ENCODE results near the gene C2CD2. TPM values are rescaled to one million over a fixed set of nuclear protein-coding genes. Genes with fewer than 3 reads are reported as not detected.
"Not testable (repeated sequence)": the region's sequence is repeated elsewhere in the genome, so short reads cannot be mapped to it uniquely, and the experiment has no call there.

Gene C2CD2
- total RNA-seq, 1 donor from 2014 or later, result 15.8 TPM

DNA sequence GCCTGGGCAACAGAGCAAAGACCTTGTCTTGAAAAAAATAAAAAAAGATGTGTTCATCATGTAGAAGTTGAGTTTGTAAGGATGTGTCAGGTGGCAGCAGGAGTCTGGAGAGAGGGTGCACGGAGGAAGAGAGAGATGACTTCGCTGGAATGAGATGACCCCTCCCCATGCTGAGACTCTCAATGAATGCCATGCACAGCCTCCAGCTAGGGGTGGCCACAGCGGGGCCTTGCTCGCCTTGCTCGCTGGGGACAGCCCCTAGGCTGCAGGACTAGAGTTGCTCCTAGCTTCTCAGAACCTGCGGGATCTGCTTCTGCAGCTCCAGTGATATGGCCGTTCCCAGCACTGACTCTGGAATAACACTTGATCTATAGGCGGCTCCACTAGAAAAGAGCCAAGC, 6.6 kb upstream of the C2CD2 start:
- H3K36me3 ChIP-seq (ENCODE audit: control insufficient read depth, insufficient read depth, low read length), result no peaks in the 10 kb centered on the region
- peaks cover 9% of the 10 kb centered on the region for H3K27me3 ChIP-seq (ENCODE audit: control insufficient read depth, insufficient read depth, low read length)
- no peak overlapping the region for H3K4me3 ChIP-seq (ENCODE audit: low read depth, low read length)
- no peak for TF ChIP-seq CTCF (IDR thresholded peaks at IDR 0.05; ENCODE audit: insufficient read depth, low read length, poor library complexity, severe bottlenecking)
- no peak for DNase-seq (ENCODE audit: low read depth)

DNA sequence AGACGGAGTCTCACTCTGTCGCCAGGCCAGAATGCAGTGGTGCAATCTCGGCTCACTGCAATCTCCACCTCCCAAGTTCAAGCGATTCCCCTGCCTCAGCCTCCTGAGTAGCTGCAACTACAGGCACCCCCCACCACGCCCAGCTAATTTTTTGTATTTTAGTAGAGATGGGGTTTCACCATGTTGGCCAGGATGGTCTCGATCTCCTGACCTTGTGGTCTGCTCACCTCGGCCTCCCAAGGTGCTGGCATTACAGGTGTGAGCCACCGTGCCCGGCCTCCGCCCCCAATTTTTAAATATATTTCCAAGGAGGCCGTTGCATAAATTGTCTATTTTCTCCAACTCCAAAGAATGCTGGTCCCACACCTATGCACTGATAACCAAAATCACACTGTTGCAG, 5.9 kb upstream of the C2CD2 start:
- H3K36me3 ChIP-seq (ENCODE audit: control insufficient read depth, insufficient read depth, low read length); H3K4me3 ChIP-seq (ENCODE audit: low read depth, low read length); DNase-seq (ENCODE audit: low read depth); H3K27me3 ChIP-seq (ENCODE audit: control insufficient read depth, insufficient read depth, low read length): not testable (repeated sequence)

DNA sequence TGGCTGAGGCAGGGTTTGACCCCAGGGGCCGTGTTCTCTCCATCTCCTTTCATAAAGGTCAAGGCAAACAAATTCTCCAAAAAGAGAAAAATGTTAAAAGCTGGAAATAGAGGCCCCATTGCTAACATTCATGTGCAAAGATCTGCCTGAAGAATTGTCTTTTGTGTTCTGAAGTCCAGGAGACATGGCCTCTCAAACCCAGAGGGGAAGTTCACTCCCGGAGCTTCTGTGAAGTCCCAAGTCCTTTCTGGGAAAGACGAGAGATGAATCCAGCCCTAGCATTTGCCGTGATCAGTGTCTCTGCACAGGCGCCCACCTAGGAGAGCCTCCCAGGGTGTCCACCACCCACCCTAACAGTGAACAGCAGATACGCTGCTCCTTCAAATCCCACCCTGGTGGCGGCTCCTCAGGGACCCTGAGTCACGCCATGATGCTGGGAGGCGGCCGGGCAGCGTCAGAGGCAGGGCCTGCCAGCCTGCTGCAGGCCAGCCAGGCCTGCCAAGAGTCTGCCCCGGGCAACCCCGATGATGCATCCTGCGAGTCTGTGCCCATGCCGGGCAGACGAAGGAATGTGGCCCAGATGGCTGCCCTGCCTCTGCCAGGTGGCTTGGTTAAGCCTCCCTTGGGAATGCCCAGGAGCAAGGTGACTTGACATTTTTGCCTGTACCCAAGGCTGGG, 5.2 kb upstream of the C2CD2 start:
- TF ChIP-seq CTCF (IDR thresholded peaks at IDR 0.05; ENCODE audit: insufficient read depth, low read length, poor library complexity, severe bottlenecking), result no peak
- Histone ChIP-seq H3K36me3 (ENCODE audit: control insufficient read depth, insufficient read depth, low read length) (no peaks in the 10 kb centered on the region), H3K4me3 (ENCODE audit: low read depth, low read length) (no peak overlapping the region), H3K27me3 (ENCODE audit: control insufficient read depth, insufficient read depth, low read length) (peaks cover 5% of the 10 kb centered on the region)
- DNase-seq (ENCODE audit: low read depth), result no peak

DNA sequence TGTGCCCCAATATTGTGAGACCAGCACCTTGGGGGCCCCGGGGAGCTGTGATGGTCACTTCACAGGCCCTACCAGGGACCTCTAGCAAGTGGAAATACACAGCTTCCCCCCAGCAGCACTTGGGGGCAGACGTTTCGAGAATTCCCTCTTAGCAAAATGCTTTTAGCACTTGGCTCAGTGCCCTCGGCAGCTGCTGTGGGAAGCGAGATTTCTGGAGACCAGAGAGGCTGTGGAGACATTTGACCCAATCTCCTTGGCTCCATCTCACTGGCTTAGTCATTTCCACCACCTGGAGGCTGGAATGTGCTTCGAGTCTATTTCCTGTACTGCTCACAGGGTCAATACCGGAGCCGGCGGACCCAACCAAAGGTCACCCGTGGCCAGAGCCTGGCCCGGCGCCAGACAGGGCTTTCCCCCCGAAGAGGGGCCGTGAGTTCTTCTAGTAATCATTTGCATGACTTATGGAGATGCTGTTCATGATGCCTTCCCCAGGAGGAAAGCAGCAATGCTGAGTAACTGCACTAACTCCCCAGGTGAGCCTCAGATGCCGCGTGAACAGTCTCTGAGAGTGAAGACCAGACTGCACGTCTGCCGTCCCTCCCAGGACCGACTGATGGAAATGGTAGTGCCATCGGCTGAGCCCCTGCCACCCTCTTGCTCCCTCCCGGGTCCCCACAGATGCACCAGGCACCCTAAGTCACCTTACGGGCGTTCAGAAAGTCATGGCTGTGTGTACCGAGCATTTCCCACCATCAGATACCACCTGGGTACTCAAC, 4.4 kb upstream of the C2CD2 start:
- peak; percentile 63 for DNase-seq (ENCODE audit: low read depth)
- Histone ChIP-seq H3K27me3 (ENCODE audit: control insufficient read depth, insufficient read depth, low read length) (peaks cover 2% of the 10 kb centered on the region), H3K4me3 (ENCODE audit: low read depth, low read length) (no peak overlapping the region), H3K36me3 (ENCODE audit: control insufficient read depth, insufficient read depth, low read length) (no peaks in the 10 kb centered on the region)
- TF ChIP-seq CTCF (IDR thresholded peaks at IDR 0.05; ENCODE audit: insufficient read depth, low read length, poor library complexity, severe bottlenecking), result peak; percentile 38

DNA sequence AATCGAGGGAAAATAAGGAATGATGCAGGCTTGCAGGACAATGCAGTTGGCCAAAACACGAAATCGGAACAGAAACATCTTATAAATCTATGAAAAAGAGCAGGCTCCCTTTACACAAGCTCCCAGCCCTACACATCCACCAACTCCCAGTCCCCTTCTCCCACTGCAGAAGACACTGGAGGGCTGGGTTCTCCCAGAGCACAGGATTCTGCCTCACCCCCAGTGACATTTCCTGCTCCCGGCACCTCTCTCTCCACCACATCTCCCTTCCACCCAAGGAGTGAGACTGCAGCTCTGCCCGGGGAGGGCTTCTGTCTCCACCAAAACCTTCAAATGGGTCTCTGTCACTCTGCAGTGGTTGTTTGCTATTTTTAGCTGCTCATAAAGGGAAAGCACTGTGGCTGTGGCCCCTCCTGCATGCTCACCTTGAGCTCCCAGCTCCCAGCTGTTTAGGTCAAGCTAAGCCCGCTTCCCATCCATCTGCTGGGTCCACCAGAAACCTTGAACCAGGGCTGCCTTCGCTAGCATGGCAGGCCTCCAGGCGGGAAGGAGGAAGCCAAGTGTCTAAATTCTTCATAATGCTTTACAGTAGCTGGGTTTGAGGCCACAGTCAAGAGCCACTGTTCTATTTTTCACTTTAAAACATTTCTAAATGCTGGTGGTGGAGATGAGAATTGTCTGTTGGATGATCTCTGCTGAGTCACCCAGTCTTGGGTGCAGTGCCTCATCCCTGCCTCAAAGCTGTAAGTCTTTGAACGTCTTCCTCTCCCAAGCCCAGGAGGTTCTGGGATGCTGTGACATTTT, 3.3 kb upstream of the C2CD2 start:
- Histone ChIP-seq H3K4me3 (ENCODE audit: low read depth, low read length) (no peak overlapping the region), H3K27me3 (ENCODE audit: control insufficient read depth, insufficient read depth, low read length) (no peaks in the 10 kb centered on the region), H3K36me3 (ENCODE audit: control insufficient read depth, insufficient read depth, low read length) (no peaks in the 10 kb centered on the region)
- no peak for DNase-seq (ENCODE audit: low read depth)
- no peak for TF ChIP-seq CTCF (IDR thresholded peaks at IDR 0.05; ENCODE audit: insufficient read depth, low read length, poor library complexity, severe bottlenecking)

- H3K36me3 ChIP-seq (ENCODE audit: control insufficient read depth, insufficient read depth, low read length), result no peaks in the 10 kb centered on the region
- no peak overlapping the region for H3K4me3 ChIP-seq (ENCODE audit: low read depth, low read length)
- H3K27me3 ChIP-seq (ENCODE audit: control insufficient read depth, insufficient read depth, low read length), result no peaks in the 10 kb centered on the region
- no peak for TF ChIP-seq CTCF (IDR thresholded peaks at IDR 0.05; ENCODE audit: insufficient read depth, low read length, poor library complexity, severe bottlenecking)
- DNase-seq (ENCODE audit: low read depth), result no peak
Measured at GRCh38 chr21:41955516-41955915, 1.7 kb upstream of the C2CD2 start.

Data from kidney epithelial cell (primary cell).